MCF 10A (cell line): Measurements from ENCODE around the gene MAP3K15. TPM values are rescaled to one million over a fixed set of nuclear protein-coding genes. Genes with fewer than 3 reads are reported as not detected.

Experiments
- Bru-seq: library from RNA; stranded (reverse); fragments of 400-500 nt; gene quantifications from one replicate; lab custom pipeline; 2021; lab: Mats Ljungman, UMichigan
- BruChase-seq, 2 experiments: library from RNA; stranded (reverse); fragments of 400-500 nt; gene quantifications; one replicate each; lab custom pipeline; 2021; lab: Mats Ljungman, UMichigan
- BruUV-seq: library from RNA; stranded (reverse); fragments of 400-500 nt; replicated peaks from 2 replicates; lab custom pipeline; 2021; lab: Mats Ljungman, UMichigan
- CTCF ChIA-PET: fragments of 300-600 bp; sonication (Branson Sonifier 250); formaldehyde crosslinking; extraction: SDS; loops from one replicate; lab custom pipeline; 2021; ENCODE audit warnings: antibody characterized with exemption, inconsistent platforms; lab: Yijun Ruan, JAX
- POLR2A ChIA-PET: fragments of 300-600, 350-650 bp; sonication (Branson Sonifier 250); formaldehyde crosslinking; extraction: SDS; loops from one replicate; lab custom pipeline; 2020; ENCODE audit warnings: antibody characterized with exemption, inconsistent platforms; lab: Yijun Ruan, JAX
- DNase-seq: peaks from one replicate; pipeline ENCODE4 v3.0.0-alpha.2; 2018; ENCODE audit not compliant: unreplicated experiment
- H3K27ac Mint-ChIP-seq: one replicate; pipeline ENCODE4 v1.8.0; 2022; ENCODE audit warnings: mild to moderate bottlenecking, low read depth, mixed read lengths; ENCODE audit not compliant: unreplicated experiment
- H3K27me3 Mint-ChIP-seq: one replicate; pipeline ENCODE4 v1.8.0; 2022; ENCODE audit warnings: mixed read lengths; ENCODE audit not compliant: insufficient read depth, unreplicated experiment
- H3K36me3 Mint-ChIP-seq: one replicate; pipeline ENCODE4 v1.8.0; 2022; ENCODE audit warnings: mild to moderate bottlenecking, moderate library complexity, mixed read lengths; ENCODE audit not compliant: insufficient read depth, unreplicated experiment
- H3K4me1 Mint-ChIP-seq: one replicate; pipeline ENCODE4 v1.8.0; 2022; ENCODE audit warnings: mixed read lengths; ENCODE audit not compliant: insufficient read depth, unreplicated experiment
- H3K4me3 Mint-ChIP-seq: one replicate; pipeline ENCODE4 v1.8.0; 2022; ENCODE audit warnings: mild to moderate bottlenecking, moderate library complexity, mixed read lengths; ENCODE audit not compliant: unreplicated experiment
- H3K9me3 Mint-ChIP-seq: one replicate; pipeline ENCODE4 v1.8.0; 2022; ENCODE audit warnings: mixed read lengths; ENCODE audit not compliant: unreplicated experiment
- intact Hi-C: fragments of 100-400 bp; cut with micrococcal nuclease; formaldehyde crosslinking; loops from 2 replicates; pipeline ENCODE4 v1.14.1; 2022
- long read RNA-seq: library from polyadenylated mRNA; stranded (forward); transcript quantifications from one replicate; pipeline ENCODE4 v2.0.0, GENCODE V29; 2022
- total RNA-seq: library from RNA; stranded (reverse); gene quantifications from 2 replicates; pipeline ENCODE4 v1.2.3, GENCODE V29; 2022
- TF ChIP-seq, protein P1 (sequence below): fragments of 200-600 bp; IDR thresholded peaks from one replicate; pipeline ENCODE4 v1.8.0; 2022; ENCODE audit warnings: antibody characterized with exemption, mild to moderate bottlenecking; ENCODE audit not compliant: unreplicated experiment

The MAP3K15 gene, protein sequence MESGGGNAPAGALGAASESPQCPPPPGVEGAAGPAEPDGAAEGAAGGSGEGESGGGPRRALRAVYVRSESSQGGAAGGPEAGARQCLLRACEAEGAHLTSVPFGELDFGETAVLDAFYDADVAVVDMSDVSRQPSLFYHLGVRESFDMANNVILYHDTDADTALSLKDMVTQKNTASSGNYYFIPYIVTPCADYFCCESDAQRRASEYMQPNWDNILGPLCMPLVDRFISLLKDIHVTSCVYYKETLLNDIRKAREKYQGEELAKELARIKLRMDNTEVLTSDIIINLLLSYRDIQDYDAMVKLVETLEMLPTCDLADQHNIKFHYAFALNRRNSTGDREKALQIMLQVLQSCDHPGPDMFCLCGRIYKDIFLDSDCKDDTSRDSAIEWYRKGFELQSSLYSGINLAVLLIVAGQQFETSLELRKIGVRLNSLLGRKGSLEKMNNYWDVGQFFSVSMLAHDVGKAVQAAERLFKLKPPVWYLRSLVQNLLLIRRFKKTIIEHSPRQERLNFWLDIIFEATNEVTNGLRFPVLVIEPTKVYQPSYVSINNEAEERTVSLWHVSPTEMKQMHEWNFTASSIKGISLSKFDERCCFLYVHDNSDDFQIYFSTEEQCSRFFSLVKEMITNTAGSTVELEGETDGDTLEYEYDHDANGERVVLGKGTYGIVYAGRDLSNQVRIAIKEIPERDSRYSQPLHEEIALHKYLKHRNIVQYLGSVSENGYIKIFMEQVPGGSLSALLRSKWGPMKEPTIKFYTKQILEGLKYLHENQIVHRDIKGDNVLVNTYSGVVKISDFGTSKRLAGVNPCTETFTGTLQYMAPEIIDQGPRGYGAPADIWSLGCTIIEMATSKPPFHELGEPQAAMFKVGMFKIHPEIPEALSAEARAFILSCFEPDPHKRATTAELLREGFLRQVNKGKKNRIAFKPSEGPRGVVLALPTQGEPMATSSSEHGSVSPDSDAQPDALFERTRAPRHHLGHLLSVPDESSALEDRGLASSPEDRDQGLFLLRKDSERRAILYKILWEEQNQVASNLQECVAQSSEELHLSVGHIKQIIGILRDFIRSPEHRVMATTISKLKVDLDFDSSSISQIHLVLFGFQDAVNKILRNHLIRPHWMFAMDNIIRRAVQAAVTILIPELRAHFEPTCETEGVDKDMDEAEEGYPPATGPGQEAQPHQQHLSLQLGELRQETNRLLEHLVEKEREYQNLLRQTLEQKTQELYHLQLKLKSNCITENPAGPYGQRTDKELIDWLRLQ (N-terminal part only)
- total RNA-seq (not detected in 2 replicates), Bru-seq, nascent RNA (percentile 8 among the genes with signal in this experiment), BruChase-seq, experiment 1, labeled RNA remaining after a 6-hour chase (percentile 17 among the genes with signal in this experiment), BruChase-seq, experiment 2, labeled RNA remaining after a 2-hour chase (percentile 9 among the genes with signal in this experiment)
- long read RNA-seq = 0 reads

DNA sequence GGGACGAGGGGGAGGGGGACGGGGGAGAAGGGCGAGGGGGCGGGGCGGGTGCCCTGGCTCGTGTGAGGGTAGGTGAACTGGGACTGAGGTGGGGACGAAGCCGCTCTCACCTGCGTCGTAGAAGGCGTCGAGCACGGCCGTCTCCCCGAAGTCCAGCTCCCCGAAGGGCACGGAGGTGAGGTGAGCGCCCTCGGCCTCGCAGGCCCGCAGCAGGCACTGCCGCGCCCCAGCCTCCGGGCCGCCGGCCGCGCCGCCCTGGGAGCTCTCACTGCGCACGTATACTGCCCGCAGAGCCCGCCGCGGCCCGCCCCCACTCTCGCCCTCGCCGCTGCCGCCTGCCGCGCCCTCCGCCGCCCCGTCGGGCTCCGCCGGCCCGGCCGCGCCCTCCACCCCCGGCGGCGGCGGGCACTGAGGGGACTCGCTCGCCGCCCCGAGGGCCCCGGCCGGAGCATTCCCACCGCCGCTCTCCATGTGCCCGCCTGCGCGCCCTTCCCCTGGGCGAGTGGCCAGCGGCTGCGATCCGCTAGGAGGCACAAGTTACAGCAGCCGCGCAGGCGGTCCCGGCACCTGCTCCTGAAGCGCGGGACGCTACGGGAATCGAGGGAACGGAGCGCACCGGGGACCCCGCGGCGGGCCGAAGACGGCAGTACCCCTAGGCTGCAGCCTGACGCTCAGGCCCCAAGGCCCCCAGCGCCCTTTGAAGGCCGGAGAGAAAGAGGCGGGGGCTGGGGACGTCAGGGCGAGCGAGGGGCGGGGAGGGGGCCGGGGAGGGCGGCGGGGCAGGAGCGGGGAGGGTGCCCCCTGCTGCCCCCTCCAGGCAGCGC is at the start of gene MAP3K15:
MAP3K15 (minus strand) TSS at position 718 of the 824 bp plus-strand sequence; CDS start at position 471, 247 bp downstream.
- TF ChIP-seq, protein P1, sequence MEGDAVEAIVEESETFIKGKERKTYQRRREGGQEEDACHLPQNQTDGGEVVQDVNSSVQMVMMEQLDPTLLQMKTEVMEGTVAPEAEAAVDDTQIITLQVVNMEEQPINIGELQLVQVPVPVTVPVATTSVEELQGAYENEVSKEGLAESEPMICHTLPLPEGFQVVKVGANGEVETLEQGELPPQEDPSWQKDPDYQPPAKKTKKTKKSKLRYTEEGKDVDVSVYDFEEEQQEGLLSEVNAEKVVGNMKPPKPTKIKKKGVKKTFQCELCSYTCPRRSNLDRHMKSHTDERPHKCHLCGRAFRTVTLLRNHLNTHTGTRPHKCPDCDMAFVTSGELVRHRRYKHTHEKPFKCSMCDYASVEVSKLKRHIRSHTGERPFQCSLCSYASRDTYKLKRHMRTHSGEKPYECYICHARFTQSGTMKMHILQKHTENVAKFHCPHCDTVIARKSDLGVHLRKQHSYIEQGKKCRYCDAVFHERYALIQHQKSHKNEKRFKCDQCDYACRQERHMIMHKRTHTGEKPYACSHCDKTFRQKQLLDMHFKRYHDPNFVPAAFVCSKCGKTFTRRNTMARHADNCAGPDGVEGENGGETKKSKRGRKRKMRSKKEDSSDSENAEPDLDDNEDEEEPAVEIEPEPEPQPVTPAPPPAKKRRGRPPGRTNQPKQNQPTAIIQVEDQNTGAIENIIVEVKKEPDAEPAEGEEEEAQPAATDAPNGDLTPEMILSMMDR = no peak
- no peaks in the 10 kb centered on the region for H3K9me3 Mint-ChIP-seq
- no peak within 1 kb of the TSS for H3K4me3 Mint-ChIP-seq
- no peaks in the 10 kb centered on the region for H3K4me1 Mint-ChIP-seq
- H3K27me3 Mint-ChIP-seq = peaks cover 38% of the 10 kb centered on the region
- H3K36me3 Mint-ChIP-seq = no peaks in the 10 kb centered on the region
- no TSS peak for BruUV-seq
- H3K27ac Mint-ChIP-seq = no peak within 1 kb of the TSS
- POLR2A ChIA-PET = no interaction called here
- DNase-seq = no peak
- intact Hi-C loops = no loop called here
- CTCF ChIA-PET = interaction anchor here (0.6 to 0.8 kb wide), 2 partner anchors 21 to 236 kb away, joined by 3 to 4 read pairs; no protein-coding TSS in a partner anchor

DNA sequence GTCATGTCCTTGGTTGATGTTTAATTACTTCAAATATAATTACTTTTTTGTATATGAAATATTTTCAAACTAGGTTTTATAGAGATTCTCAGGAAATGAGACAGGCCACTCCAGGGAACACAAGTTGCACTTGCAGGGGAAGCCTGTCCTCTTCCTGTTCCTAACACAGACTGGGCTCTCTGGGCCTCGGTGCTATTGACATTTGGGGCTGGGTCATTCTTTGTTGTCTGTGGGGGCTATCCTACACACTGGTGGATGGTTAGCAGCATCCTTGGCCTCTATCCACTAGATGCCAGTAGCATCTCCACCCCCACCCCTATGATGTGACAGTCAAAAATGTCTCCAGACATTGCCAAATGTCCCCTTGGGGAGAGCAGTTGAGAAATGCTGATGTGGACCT is 49.3 kb upstream of the MAP3K15 start:
- H3K36me3 Mint-ChIP-seq = peaks cover 4% of the 10 kb centered on the region
- POLR2A ChIA-PET = interaction anchor here (0.7 kb wide), 2 partner anchors 155 to 1285 kb away, joined by 3 read pairs; no protein-coding TSS in a partner anchor
- no peak overlapping the region for H3K4me3 Mint-ChIP-seq
- no peaks in the 10 kb centered on the region for H3K9me3 Mint-ChIP-seq
- no TSS peak for BruUV-seq
- intact Hi-C loops = no loop called here
- TF ChIP-seq, protein P1 = no peak
- CTCF ChIA-PET = no interaction called here
- no peaks in the 10 kb centered on the region for H3K4me1 Mint-ChIP-seq
- no peak for DNase-seq
- peaks cover 10% of the 10 kb centered on the region for H3K27me3 Mint-ChIP-seq
- H3K27ac Mint-ChIP-seq = no peak overlapping the region

DNA sequence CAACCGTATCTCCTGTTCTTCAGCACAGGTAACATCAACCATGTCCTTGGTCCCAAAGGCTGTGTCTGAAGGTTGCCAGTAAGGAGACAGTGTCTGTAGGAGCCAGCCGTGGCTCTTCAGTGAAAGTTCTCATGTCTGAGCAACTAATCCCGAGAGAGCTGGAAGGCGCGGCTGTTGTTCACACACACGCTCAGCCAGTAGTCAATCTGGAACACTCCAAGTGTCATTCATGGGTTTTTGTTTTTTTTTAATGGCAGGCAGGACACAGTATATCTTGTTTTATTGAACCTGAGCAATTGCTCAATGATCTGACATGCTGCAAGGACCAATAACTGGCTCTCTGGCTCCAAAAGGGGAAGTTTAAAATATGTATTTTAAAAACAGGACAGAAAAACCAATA is 48.4 kb upstream of the MAP3K15 start:
- ChIA-PET POLR2A (no interaction called here), CTCF (interaction anchor here (0.5 to 0.6 kb wide), 2 partner anchors 28 to 239 kb away, joined by 3 read pairs; no protein-coding TSS in a partner anchor)
- Mint-ChIP-seq H3K27ac (no peak overlapping the region), H3K4me1 (no peaks in the 10 kb centered on the region), H3K36me3 (peaks cover 4% of the 10 kb centered on the region), H3K4me3 (no peak overlapping the region), H3K27me3 (peaks cover 10% of the 10 kb centered on the region), H3K9me3 (no peaks in the 10 kb centered on the region)
- TF ChIP-seq, protein P1 = no peak
- intact Hi-C loops = no loop called here
- DNase-seq = no peak
- no TSS peak for BruUV-seq
